CD8-positive, alpha-beta memory T cell (primary cell): ENCODE results near the gene SURF6. TPM values are rescaled to one million over a fixed set of nuclear protein-coding genes. Genes with fewer than 3 reads are reported as not detected.
A peak's percentile ranks its signal among the peaks of the same experiment; 100 is the strongest.
"Not testable (repeated sequence)": the region's sequence is repeated elsewhere in the genome, so short reads cannot be mapped to it uniquely, and the experiment has no call there.

Experiments used
- CTCF ChIA-PET: fragments of 350-600 bp; sonication (Branson Sonifier 250); formaldehyde crosslinking; loops from one replicate; lab custom pipeline; 2021; ENCODE audit warnings: antibody characterized with exemption; lab: Charles Lee
- POLR2A ChIA-PET: fragments of 350-600 bp; sonication (Branson Sonifier 250); formaldehyde crosslinking; loops from one replicate; lab custom pipeline; 2021; ENCODE audit warnings: antibody characterized with exemption; lab: Charles Lee
- DNase-seq, 5 donors: peaks; one replicate each; pipeline versions ENCODE4 v3.0.0 to v3.0.0-alpha.2; 2020 to 2022; ENCODE audit warnings: mixed read lengths in 1 of 5
- H3K27ac ChIP-seq: one replicate; pipeline ENCODE4 v1.7.0; 2013; ENCODE audit warnings: low read depth, mild to moderate bottlenecking, low read length, moderate library complexity
- H3K27me3 ChIP-seq: 2 replicates; pipeline ENCODE4 v1.7.0; 2013; ENCODE audit warnings: low read length, mild to moderate bottlenecking; ENCODE audit not compliant: insufficient read depth, poor library complexity, severe bottlenecking
- H3K36me3 ChIP-seq: 2 replicates; pipeline ENCODE4 v1.7.0; 2013; ENCODE audit warnings: mild to moderate bottlenecking, low read length, moderate library complexity; ENCODE audit not compliant: insufficient read depth
- H3K4me1 ChIP-seq: 2 replicates; pipeline ENCODE4 v1.7.0; 2013; ENCODE audit warnings: mild to moderate bottlenecking, low read length, moderate library complexity; ENCODE audit not compliant: insufficient read depth
- H3K4me3 ChIP-seq: 2 replicates; pipeline ENCODE4 v1.7.0; 2013; ENCODE audit warnings: mild to moderate bottlenecking, low read length
- H3K9me3 ChIP-seq: 2 replicates; pipeline ENCODE4 v1.7.0; 2013; ENCODE audit warnings: mild to moderate bottlenecking, low read length
- H3K27ac Mint-ChIP-seq, 8 donors: one replicate each; pipeline ENCODE4 v1.8.0; 2020 to 2021; ENCODE audit warnings: mixed read lengths in 8 of 8, mild to moderate bottlenecking in 6 of 8, inconsistent platforms in 3 of 8, moderate library complexity in 3 of 8
- H3K27me3 Mint-ChIP-seq, 2 donors: one replicate each; pipeline ENCODE4 v1.8.0; 2020 to 2021; ENCODE audit warnings: mixed read lengths in 2 of 2, mild to moderate bottlenecking in 1 of 2, moderate library complexity in 1 of 2
- H3K36me3 Mint-ChIP-seq, 3 donors: one replicate each; pipeline ENCODE4 v1.8.0; 2020 to 2021; ENCODE audit warnings: mixed read lengths in 3 of 3, inconsistent platforms in 1 of 3, mild to moderate bottlenecking in 1 of 3
- H3K4me1 Mint-ChIP-seq, 3 donors: one replicate each; pipeline ENCODE4 v1.8.0; 2020 to 2021; ENCODE audit warnings: mixed read lengths in 3 of 3, inconsistent platforms in 1 of 3, mild to moderate bottlenecking in 1 of 3
- H3K4me3 Mint-ChIP-seq, 7 donors: one replicate each; pipeline ENCODE4 v1.8.0; 2020 to 2021; ENCODE audit warnings: mixed read lengths in 7 of 7, mild to moderate bottlenecking in 6 of 7, moderate library complexity in 4 of 7, inconsistent platforms in 2 of 7
- H3K9me3 Mint-ChIP-seq, 5 donors: one replicate each; pipeline ENCODE4 v1.8.0; 2020 to 2022; ENCODE audit warnings: mixed read lengths in 5 of 5, mild to moderate bottlenecking in 3 of 5, moderate library complexity in 2 of 5, inconsistent platforms in 1 of 5
- polyA plus RNA-seq: library from polyadenylated mRNA; unstranded; fragments of 300-500 nt; fragmentation: Illumina TruSeq; gene quantifications from one replicate; pipeline ENCODE4 v1.2.3, GENCODE V29; 2021
- total RNA-seq, 2 experiments: library from RNA; stranded (reverse); gene quantifications; one replicate each; pipeline ENCODE4 v1.2.3, GENCODE V29; 2021

Gene SURF6
- total and polyA plus RNA-seq, 3 experiments from 2014 or later: 15.1 to 32.0 (median 30.9) TPM

DNA sequence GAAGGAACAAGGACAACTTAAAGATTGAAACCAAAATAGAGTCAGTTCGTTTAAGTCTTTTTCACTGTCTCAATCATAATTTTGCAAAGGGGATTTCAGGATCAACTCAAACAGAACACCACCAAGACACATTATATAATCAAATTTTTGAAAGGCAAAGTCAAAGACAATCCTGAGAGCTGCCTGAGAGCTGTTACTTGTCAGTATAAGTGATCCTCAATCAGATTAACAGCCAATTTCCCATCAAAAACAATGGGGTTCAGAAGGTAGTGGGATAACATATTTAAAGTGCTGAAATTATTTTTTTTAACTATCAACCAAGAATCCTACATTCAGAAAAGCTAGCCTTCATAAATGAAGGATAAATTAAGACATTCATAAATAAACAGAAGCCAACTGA lies 41.7 kb downstream of the SURF6 start:
- H3K27ac Mint-ChIP-seq: no peak overlapping the region
- CTCF ChIA-PET: no interaction called here

GRCh38 chr9:133290751-133291302 lies 45.2 kb downstream of the SURF6 start:
- Mint-ChIP-seq H3K9me3 (peaks cover 11 to 30% (median 17%) of the 10 kb centered on the region in 5 donors), H3K27me3 (peaks cover 22 to 46% of the 10 kb centered on the region in 2 donors), H3K4me1 (no peaks in the 10 kb centered on the region), H3K4me3 (no peak overlapping the region), H3K36me3 (peaks cover 0 to 12% (median 4%) of the 10 kb centered on the region in 3 donors), H3K27ac (no peak overlapping the region)
- H3K27ac ChIP-seq: no peak overlapping the region
- ChIA-PET CTCF (no interaction called here), POLR2A (no interaction called here)
- no peak overlapping the region for H3K4me3 ChIP-seq
- H3K36me3 ChIP-seq: no peaks in the 10 kb centered on the region
- no peaks in the 10 kb centered on the region for H3K9me3 ChIP-seq
- no peaks in the 10 kb centered on the region for H3K4me1 ChIP-seq
- no peaks in the 10 kb centered on the region for H3K27me3 ChIP-seq
- no peak for DNase-seq

More for the DNA sequence above, 41.7 kb downstream of the SURF6 start:
- Histone ChIP-seq H3K36me3 (no peaks in the 10 kb centered on the region), H3K4me1 (no peaks in the 10 kb centered on the region), H3K9me3 (no peaks in the 10 kb centered on the region), H3K4me3 (no peak overlapping the region), H3K27me3 (no peaks in the 10 kb centered on the region), H3K27ac (no peak overlapping the region)
- Mint-ChIP-seq H3K4me3 (no peak overlapping the region), H3K4me1 (no peaks in the 10 kb centered on the region), H3K27me3 (peaks cover 28 to 56% of the 10 kb centered on the region in 2 donors), H3K9me3 (peaks cover 11 to 30% (median 14%) of the 10 kb centered on the region in 5 donors), H3K36me3 (peaks cover 0 to 12% (median 4%) of the 10 kb centered on the region in 3 donors)
- DNase-seq: no peak
- POLR2A ChIA-PET: no interaction called here

- Mint-ChIP-seq H3K36me3 (peaks cover 0 to 12% (median 3%) of the 10 kb centered on the region in 3 donors), H3K4me3 (no peak overlapping the region), H3K27ac (peak overlapping the region in 1 of 8 donors; percentile 69), H3K4me1 (no peaks in the 10 kb centered on the region), H3K9me3 (peaks cover 11 to 17% (median 13%) of the 10 kb centered on the region in 5 donors), H3K27me3 (peaks cover 7 to 10% of the 10 kb centered on the region in 2 donors)
- ChIA-PET POLR2A (no interaction called here), CTCF (no interaction called here)
- no peaks in the 10 kb centered on the region for H3K4me1 ChIP-seq
- no peaks in the 10 kb centered on the region for H3K27me3 ChIP-seq
- no peaks in the 10 kb centered on the region for H3K9me3 ChIP-seq
- no peak overlapping the region for H3K27ac ChIP-seq
- no peaks in the 10 kb centered on the region for H3K36me3 ChIP-seq
- DNase-seq: no peak
- no peak overlapping the region for H3K4me3 ChIP-seq
These were observed 49.5 kb downstream of the SURF6 start for GRCh38 chr9:133286523-133286922.

DNA sequence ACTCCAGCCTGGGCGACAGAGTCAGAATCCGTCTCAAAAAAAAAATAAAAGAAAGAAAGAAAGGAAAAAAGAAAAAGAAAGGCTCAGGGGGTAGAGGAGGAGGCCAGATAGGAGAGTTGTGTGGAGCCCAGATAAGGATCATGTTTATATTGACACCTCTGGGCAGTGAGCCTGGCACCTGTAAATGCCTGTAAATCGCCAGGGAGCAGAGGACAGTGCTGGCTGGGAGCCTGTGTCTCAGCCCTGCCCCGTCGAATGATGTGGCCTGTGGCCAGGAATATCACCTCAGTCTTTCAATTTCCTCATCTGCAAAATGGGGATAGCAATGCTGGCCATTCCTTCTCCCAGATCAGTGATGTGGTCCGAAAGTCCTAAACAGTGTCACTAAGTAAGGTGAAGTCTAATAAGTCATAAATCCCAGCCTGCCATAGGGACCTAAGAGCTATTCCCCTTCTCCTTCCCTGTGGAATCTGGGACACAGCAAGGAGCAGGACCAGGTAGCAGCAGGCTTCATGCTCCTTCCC lies 50.7 kb downstream of the SURF6 start:
- peaks cover 10 to 13% of the 10 kb centered on the region in 2 donors for H3K27me3 Mint-ChIP-seq
- no peak overlapping the region for H3K27ac ChIP-seq
- no peaks in the 10 kb centered on the region for H3K9me3 ChIP-seq
- H3K27ac Mint-ChIP-seq: no peak overlapping the region
- ChIA-PET POLR2A (no interaction called here), CTCF (no interaction called here)
- H3K27me3 ChIP-seq: no peaks in the 10 kb centered on the region
- H3K4me1 Mint-ChIP-seq: no peaks in the 10 kb centered on the region
- peaks cover 3 to 7% (median 6%) of the 10 kb centered on the region in 5 donors for H3K9me3 Mint-ChIP-seq
- no peaks in the 10 kb centered on the region for H3K4me1 ChIP-seq
- no peak overlapping the region for H3K4me3 Mint-ChIP-seq
- DNase-seq: no peak
- H3K4me3 ChIP-seq: no peak overlapping the region
- H3K36me3 ChIP-seq: no peaks in the 10 kb centered on the region
- peaks cover 0 to 4% (median 0%) of the 10 kb centered on the region in 3 donors for H3K36me3 Mint-ChIP-seq

DNA sequence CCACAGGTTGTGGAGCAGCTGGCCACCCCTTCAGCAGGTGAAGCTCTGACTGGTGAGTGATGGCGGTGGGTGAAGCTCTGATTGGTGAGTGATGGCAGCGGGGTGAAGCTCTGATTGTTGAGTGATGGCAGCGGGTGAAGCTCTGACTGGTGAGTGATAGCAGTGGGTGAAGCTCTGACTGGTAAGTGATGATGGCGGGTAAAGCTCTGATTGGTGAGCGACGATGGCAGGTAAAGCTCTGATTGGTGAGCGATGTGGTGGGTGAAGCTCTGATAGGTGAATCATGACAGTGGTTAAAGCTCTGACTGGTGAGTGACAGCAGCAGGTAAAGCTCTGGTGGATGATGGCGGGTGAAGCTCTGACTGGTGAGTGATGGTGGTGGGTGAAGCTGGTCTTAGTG lies 51.6 kb downstream of the SURF6 start:
- no peak overlapping the region for H3K4me3 ChIP-seq
- no peak for DNase-seq
- POLR2A ChIA-PET: interaction anchor here (0.7 kb wide), 1 partner anchor 8 kb away, joined by 3 read pairs; no protein-coding TSS in a partner anchor
- H3K4me1 ChIP-seq: no peaks in the 10 kb centered on the region
- no peaks in the 10 kb centered on the region for H3K27me3 ChIP-seq
- no peak overlapping the region for H3K27ac ChIP-seq
- H3K36me3 Mint-ChIP-seq: no peaks in the 10 kb centered on the region
- H3K36me3 ChIP-seq: no peaks in the 10 kb centered on the region
- H3K9me3 ChIP-seq: no peaks in the 10 kb centered on the region
- CTCF ChIA-PET: no interaction called here
- no peak overlapping the region for H3K4me3 Mint-ChIP-seq
- peaks cover 10 to 19% of the 10 kb centered on the region in 2 donors for H3K27me3 Mint-ChIP-seq
- no peak overlapping the region for H3K27ac Mint-ChIP-seq
- H3K9me3 Mint-ChIP-seq: peaks cover 0 to 6% (median 3%) of the 10 kb centered on the region in 5 donors
- no peaks in the 10 kb centered on the region for H3K4me1 Mint-ChIP-seq

DNA sequence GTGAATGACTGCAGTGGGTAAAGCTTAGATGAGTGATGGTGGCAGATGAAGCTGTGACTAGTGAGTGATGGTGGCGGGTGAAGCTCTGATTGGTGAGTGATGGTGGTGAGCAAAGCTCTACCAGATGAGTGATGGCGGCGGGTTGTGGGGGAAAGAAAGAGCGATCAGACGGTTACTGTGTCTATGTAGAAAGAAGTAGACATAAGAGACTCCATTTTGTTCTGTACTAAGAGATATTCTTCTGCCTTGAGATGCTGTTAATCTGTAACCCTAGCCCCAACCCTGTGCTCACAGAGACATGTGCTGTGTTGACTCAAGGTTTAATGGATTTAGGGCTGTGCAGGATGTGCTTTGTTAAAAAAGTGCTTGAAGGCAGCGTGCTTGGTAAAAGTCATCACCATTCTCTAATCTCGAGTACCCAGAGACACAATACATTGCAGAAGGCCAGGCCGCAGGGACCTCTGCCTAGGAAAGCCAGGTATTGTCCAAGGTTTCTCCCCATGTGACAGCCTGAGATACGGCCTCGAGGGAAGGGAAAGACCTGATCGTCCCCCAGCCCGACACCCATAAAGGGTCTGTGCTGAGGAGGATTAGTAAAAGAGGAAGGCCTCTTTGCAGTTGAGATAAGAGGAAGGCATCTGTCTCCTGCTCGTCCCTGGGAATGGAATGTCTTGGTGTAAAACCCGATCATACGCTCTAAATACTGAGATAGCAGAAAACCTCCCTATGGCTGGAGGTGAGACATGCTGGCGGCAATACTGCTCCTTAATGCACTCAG lies 52.5 kb downstream of the SURF6 start:
- DNase-seq, H3K27ac Mint-ChIP-seq, H3K9me3 ChIP-seq, H3K36me3 ChIP-seq, CTCF ChIA-PET, H3K36me3 Mint-ChIP-seq, POLR2A ChIA-PET, H3K9me3 Mint-ChIP-seq, H3K4me3 ChIP-seq, H3K27ac ChIP-seq, H3K4me1 Mint-ChIP-seq, H3K27me3 ChIP-seq, H3K4me1 ChIP-seq, H3K4me3 Mint-ChIP-seq: not testable (repeated sequence)
- H3K27me3 Mint-ChIP-seq: peaks cover 10 to 24% of the 10 kb centered on the region in 2 donors

- H3K4me3 ChIP-seq: no peak overlapping the region
- no peaks in the 10 kb centered on the region for H3K27me3 ChIP-seq
- ChIA-PET POLR2A (no interaction called here), CTCF (no interaction called here)
- H3K36me3 Mint-ChIP-seq: no peaks in the 10 kb centered on the region
- DNase-seq: no peak
- H3K4me1 Mint-ChIP-seq: no peaks in the 10 kb centered on the region
- H3K4me3 Mint-ChIP-seq: no peak overlapping the region
- no peaks in the 10 kb centered on the region for H3K9me3 ChIP-seq
- peaks cover 10 to 30% of the 10 kb centered on the region in 2 donors for H3K27me3 Mint-ChIP-seq
- no peak overlapping the region for H3K27ac ChIP-seq
- no peaks in the 10 kb centered on the region for H3K4me1 ChIP-seq
- H3K27ac Mint-ChIP-seq: no peak overlapping the region
- no peaks in the 10 kb centered on the region for H3K9me3 Mint-ChIP-seq
- no peaks in the 10 kb centered on the region for H3K36me3 ChIP-seq
These were observed 53.3 kb downstream of the SURF6 start for GRCh38 chr9:133282464-133283238.

DNA sequence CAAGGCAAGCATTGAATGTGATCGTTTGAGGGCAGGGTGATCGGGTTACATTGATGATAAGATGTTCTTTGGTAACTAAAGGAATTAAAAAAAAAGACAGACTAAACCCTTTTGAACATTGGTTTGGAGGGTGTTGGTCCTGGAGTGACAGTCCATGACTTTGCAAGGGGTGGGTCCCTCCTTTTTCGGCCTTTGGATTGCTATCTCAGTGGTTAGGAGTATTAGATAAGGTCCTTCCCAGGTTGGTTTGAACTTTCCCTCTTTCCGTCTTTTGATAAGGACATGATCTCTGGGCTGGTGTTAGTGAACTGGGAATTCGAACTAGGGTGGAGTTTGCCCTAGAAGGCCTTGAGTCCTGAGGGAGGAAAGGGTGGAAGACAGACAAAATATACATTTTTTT lies 55.6 kb downstream of the SURF6 start:
- ChIA-PET CTCF (no interaction called here), POLR2A (no interaction called here)

More for the DNA sequence above, 55.6 kb downstream of the SURF6 start:
- no peaks in the 10 kb centered on the region for H3K36me3 Mint-ChIP-seq
- H3K4me1 Mint-ChIP-seq: no peaks in the 10 kb centered on the region
- H3K27me3 ChIP-seq: no peaks in the 10 kb centered on the region
- peaks cover 21 to 43% of the 10 kb centered on the region in 2 donors for H3K27me3 Mint-ChIP-seq
- DNase-seq: no peak
- no peaks in the 10 kb centered on the region for H3K9me3 Mint-ChIP-seq
- no peak overlapping the region for H3K4me3 ChIP-seq
- no peak overlapping the region for H3K4me3 Mint-ChIP-seq
- no peaks in the 10 kb centered on the region for H3K9me3 ChIP-seq
- H3K27ac ChIP-seq: peak overlapping the region; percentile 7
- H3K4me1 ChIP-seq: no peaks in the 10 kb centered on the region
- no peak overlapping the region for H3K27ac Mint-ChIP-seq
- no peaks in the 10 kb centered on the region for H3K36me3 ChIP-seq
